ENCODE results near the gene BSCL2. TPM values are rescaled to one million over a fixed set of nuclear protein-coding genes. Genes with fewer than 3 reads are reported as not detected.

The BSCL2 gene
- total and polyA plus RNA-seq, 4 donors: 15.1 to 40.0 (median 28.7) TPM

DNA sequence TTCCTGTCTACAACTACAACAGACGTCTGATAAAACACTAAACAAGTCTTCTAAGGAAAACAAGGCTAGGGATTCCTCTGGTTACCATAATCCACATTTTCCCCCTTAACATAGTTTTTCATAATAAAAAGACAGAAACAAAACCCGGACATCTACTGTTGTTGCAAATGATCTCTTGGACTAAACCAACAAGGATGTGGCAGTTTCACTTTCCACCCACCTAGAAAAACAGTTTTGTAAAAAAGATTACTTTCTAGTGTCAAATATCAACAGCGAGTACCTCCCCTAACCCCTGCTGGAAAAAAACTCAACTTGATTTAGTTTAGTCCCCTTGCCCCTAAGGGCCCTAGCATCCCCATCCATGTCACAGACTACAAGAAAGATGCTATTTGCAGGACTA lies 5.6 kb upstream of the BSCL2 start:
- no peaks in the 10 kb centered on the region for H3K27me3 ChIP-seq (ENCODE audit: control insufficient read depth in 4 of 4, insufficient read depth in 4 of 4, low read length in 3 of 4)
- H3K36me3 ChIP-seq (ENCODE audit: control insufficient read depth in 4 of 4, insufficient read depth in 3 of 4, low read depth in 1 of 4, low read length in 3 of 4): peaks cover 3 to 36% (median 35%) of the 10 kb centered on the region in 4 donors
- DNase-seq (ENCODE audit: low spot score): no peak
- TF ChIP-seq FOXA1 (IDR thresholded peaks at IDR 0.05) (no peak), SP1 (IDR thresholded peaks at IDR 0.05) (no peak), JUND (IDR thresholded peaks at IDR 0.05) (no peak), EGR1 (IDR thresholded peaks at IDR 0.05; ENCODE audit: low read depth in 2 of 2) (no peak), HNF4A (conservative IDR thresholded peaks at IDR 0.05) (no peak), RXRA (IDR thresholded peaks at IDR 0.05) (no peak), FOXA2 (IDR thresholded peaks at IDR 0.05) (no peak), GABPA (IDR thresholded peaks at IDR 0.05 in 1 of 2, conservative IDR thresholded peaks at IDR 0.05 in 1 of 2) (no peak), RAD21 (IDR thresholded peaks at IDR 0.05) (no peak), HNF4G (IDR thresholded peaks at IDR 0.05) (no peak)
- TF ChIP-seq, protein P1, sequence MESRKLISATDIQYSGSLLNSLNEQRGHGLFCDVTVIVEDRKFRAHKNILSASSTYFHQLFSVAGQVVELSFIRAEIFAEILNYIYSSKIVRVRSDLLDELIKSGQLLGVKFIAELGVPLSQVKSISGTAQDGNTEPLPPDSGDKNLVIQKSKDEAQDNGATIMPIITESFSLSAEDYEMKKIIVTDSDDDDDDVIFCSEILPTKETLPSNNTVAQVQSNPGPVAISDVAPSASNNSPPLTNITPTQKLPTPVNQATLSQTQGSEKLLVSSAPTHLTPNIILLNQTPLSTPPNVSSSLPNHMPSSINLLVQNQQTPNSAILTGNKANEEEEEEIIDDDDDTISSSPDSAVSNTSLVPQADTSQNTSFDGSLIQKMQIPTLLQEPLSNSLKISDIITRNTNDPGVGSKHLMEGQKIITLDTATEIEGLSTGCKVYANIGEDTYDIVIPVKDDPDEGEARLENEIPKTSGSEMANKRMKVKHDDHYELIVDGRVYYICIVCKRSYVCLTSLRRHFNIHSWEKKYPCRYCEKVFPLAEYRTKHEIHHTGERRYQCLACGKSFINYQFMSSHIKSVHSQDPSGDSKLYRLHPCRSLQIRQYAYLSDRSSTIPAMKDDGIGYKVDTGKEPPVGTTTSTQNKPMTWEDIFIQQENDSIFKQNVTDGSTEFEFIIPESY (IDR thresholded peaks at IDR 0.05): no peak
- TF ChIP-seq, protein P2, sequence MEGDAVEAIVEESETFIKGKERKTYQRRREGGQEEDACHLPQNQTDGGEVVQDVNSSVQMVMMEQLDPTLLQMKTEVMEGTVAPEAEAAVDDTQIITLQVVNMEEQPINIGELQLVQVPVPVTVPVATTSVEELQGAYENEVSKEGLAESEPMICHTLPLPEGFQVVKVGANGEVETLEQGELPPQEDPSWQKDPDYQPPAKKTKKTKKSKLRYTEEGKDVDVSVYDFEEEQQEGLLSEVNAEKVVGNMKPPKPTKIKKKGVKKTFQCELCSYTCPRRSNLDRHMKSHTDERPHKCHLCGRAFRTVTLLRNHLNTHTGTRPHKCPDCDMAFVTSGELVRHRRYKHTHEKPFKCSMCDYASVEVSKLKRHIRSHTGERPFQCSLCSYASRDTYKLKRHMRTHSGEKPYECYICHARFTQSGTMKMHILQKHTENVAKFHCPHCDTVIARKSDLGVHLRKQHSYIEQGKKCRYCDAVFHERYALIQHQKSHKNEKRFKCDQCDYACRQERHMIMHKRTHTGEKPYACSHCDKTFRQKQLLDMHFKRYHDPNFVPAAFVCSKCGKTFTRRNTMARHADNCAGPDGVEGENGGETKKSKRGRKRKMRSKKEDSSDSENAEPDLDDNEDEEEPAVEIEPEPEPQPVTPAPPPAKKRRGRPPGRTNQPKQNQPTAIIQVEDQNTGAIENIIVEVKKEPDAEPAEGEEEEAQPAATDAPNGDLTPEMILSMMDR (IDR thresholded peaks at IDR 0.05; ENCODE audit: low read depth, low read length, missing input control): no peak
- TF ChIP-seq, protein P3, sequence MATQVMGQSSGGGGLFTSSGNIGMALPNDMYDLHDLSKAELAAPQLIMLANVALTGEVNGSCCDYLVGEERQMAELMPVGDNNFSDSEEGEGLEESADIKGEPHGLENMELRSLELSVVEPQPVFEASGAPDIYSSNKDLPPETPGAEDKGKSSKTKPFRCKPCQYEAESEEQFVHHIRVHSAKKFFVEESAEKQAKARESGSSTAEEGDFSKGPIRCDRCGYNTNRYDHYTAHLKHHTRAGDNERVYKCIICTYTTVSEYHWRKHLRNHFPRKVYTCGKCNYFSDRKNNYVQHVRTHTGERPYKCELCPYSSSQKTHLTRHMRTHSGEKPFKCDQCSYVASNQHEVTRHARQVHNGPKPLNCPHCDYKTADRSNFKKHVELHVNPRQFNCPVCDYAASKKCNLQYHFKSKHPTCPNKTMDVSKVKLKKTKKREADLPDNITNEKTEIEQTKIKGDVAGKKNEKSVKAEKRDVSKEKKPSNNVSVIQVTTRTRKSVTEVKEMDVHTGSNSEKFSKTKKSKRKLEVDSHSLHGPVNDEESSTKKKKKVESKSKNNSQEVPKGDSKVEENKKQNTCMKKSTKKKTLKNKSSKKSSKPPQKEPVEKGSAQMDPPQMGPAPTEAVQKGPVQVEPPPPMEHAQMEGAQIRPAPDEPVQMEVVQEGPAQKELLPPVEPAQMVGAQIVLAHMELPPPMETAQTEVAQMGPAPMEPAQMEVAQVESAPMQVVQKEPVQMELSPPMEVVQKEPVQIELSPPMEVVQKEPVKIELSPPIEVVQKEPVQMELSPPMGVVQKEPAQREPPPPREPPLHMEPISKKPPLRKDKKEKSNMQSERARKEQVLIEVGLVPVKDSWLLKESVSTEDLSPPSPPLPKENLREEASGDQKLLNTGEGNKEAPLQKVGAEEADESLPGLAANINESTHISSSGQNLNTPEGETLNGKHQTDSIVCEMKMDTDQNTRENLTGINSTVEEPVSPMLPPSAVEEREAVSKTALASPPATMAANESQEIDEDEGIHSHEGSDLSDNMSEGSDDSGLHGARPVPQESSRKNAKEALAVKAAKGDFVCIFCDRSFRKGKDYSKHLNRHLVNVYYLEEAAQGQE (IDR thresholded peaks at IDR 0.05): no peak
- TF ChIP-seq, protein P4, sequence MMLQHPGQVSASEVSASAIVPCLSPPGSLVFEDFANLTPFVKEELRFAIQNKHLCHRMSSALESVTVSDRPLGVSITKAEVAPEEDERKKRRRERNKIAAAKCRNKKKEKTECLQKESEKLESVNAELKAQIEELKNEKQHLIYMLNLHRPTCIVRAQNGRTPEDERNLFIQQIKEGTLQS (IDR thresholded peaks at IDR 0.05): no peak
- H3K9ac ChIP-seq (ENCODE audit: low read depth in 1 of 2, low read length in 2 of 2): peak overlapping the region in 1 of 2 donors; percentile 60
- no peak overlapping the region for H3K4me3 ChIP-seq (ENCODE audit: low read depth in 1 of 3, low read length in 3 of 3)
- H3K9me3 ChIP-seq (ENCODE audit: control insufficient read depth in 4 of 4, low read length in 3 of 4): no peaks in the 10 kb centered on the region
- peaks cover 17 to 65% (median 50%) of the 10 kb centered on the region in 4 donors for H3K4me1 ChIP-seq (ENCODE audit: control insufficient read depth in 4 of 4, insufficient read depth in 4 of 4, low read length in 3 of 4)
- WGBS: 24% methylated on average over 3 of the region's 3 CpGs
- peak overlapping the region; percentile 86 to 94 for H3K27ac ChIP-seq (ENCODE audit: low read depth in 1 of 2, low read length in 2 of 2)

DNA sequence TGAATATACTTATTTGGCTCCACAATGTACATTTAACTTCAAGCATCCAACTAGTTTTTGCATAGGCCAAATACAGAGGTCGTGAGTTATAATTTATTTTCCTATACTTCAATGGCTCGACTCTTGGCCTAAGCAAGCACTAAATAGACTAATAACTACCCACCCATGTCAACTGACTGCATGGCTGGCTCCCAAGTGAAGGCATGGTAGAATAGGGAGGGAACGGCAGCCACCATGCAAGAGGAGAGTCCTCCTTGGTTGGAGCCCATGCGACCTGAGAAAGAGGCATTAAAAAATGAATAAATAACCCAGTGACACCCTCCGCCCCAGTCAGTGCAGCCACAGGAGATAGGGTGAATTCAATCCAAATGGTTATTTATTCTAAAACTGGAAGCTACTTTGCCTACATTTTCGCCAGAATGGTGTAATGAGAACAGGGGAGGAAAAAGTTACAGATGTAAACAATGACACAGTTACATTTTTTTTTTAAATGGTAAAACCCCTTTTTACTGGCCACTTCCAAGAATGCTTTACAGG lies 5.1 kb upstream of the BSCL2 start:
- H3K4me1 ChIP-seq (ENCODE audit: control insufficient read depth in 4 of 4, insufficient read depth in 4 of 4, low read length in 3 of 4): peaks cover 17 to 65% (median 50%) of the 10 kb centered on the region in 4 donors
- 57% methylated on average over 6 of the region's 6 CpGs for WGBS
- no peak overlapping the region for H3K4me3 ChIP-seq (ENCODE audit: low read depth in 1 of 3, low read length in 3 of 3)
- H3K9ac ChIP-seq (ENCODE audit: low read depth in 1 of 2, low read length in 2 of 2): peak overlapping the region in 1 of 2 donors; percentile 49
- no peaks in the 10 kb centered on the region for H3K27me3 ChIP-seq (ENCODE audit: control insufficient read depth in 4 of 4, insufficient read depth in 4 of 4, low read length in 3 of 4)
- peaks cover 3 to 31% (median 30%) of the 10 kb centered on the region in 4 donors for H3K36me3 ChIP-seq (ENCODE audit: control insufficient read depth in 4 of 4, insufficient read depth in 3 of 4, low read depth in 1 of 4, low read length in 3 of 4)
- no peaks in the 10 kb centered on the region for H3K9me3 ChIP-seq (ENCODE audit: control insufficient read depth in 4 of 4, low read length in 3 of 4)
- H3K27ac ChIP-seq (ENCODE audit: low read depth in 1 of 2, low read length in 2 of 2): peak overlapping the region; percentile 86 to 94
- no peak for DNase-seq (ENCODE audit: low spot score)
- no peak for TF ChIP-seq HNF4G (IDR thresholded peaks at IDR 0.05)
- TF ChIP-seq FOXA2 (IDR thresholded peaks at IDR 0.05): no peak
- TF ChIP-seq RXRA (IDR thresholded peaks at IDR 0.05): no peak
- no peak for TF ChIP-seq TAF1 (conservative IDR thresholded peaks at IDR 0.05)
- no peak for TF ChIP-seq EGR1 (IDR thresholded peaks at IDR 0.05; ENCODE audit: low read depth in 2 of 2)
- TF ChIP-seq, protein P5, sequence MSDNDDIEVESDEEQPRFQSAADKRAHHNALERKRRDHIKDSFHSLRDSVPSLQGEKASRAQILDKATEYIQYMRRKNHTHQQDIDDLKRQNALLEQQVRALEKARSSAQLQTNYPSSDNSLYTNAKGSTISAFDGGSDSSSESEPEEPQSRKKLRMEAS (IDR thresholded peaks at IDR 0.05): no peak
- TF ChIP-seq RAD21 (IDR thresholded peaks at IDR 0.05): no peak
- TF ChIP-seq, protein P3 (IDR thresholded peaks at IDR 0.05): no peak
- no peak for TF ChIP-seq JUND (IDR thresholded peaks at IDR 0.05)
- TF ChIP-seq, protein P1 (IDR thresholded peaks at IDR 0.05): no peak
- TF ChIP-seq SP1 (IDR thresholded peaks at IDR 0.05): no peak
- no peak for TF ChIP-seq YY1 (IDR thresholded peaks at IDR 0.05)
- no peak for TF ChIP-seq HNF4A (conservative IDR thresholded peaks at IDR 0.05)
- no peak for TF ChIP-seq FOXA1 (IDR thresholded peaks at IDR 0.05)

Measured in liver (tissue), 9 donors.